OCI-LY1 (cell line): Measurements from ENCODE around the gene TRIM31.

ENCODE experiments used
- CTCF ChIP-seq: fragments of 200-600 bp; sonication (generic), shearing (Covaris generic); IDR thresholded peaks from 2 replicates; pipeline ENCODE4 v1.5.1; 2017; ENCODE audit warnings: mild to moderate bottlenecking, antibody characterized with exemption, low read length, moderate library complexity, mixed read lengths
- EZH2 ChIP-seq: fragments of 200-600 bp; sonication (generic), shearing (Covaris generic); IDR thresholded peaks from 2 replicates; pipeline ENCODE4 v1.8.0; 2017; ENCODE audit warnings: borderline replicate concordance, mixed run types, mild to moderate bottlenecking, antibody characterized with exemption, low read length, moderate library complexity, mixed read lengths

GRCh38 chr6:30143780-30144179, 30.9 kb upstream of the TRIM31 start:
- no peak for TF ChIP-seq CTCF
- no peak for TF ChIP-seq EZH2
